Ovary (tissue), 3 donors: Measurements from ENCODE around the gene STAT5A.

Experiments used
- EP300 ChIP-seq: sonication (generic); formaldehyde crosslinking; IDR thresholded peaks from one replicate; pipeline ENCODE4 v1.6.1; 2017; ENCODE audit warnings: antibody characterized with exemption
- POLR2A ChIP-seq: fragments of 450-650 bp; IDR thresholded peaks from one replicate; pipeline ENCODE4 v1.6.1; 2017; ENCODE audit warnings: antibody characterized with exemption, mild to moderate bottlenecking, moderate library complexity
- TF ChIP-seq, protein P1 (sequence below), 3 donors: fragments of 450-650 bp in 2 of 3; fragments of 200-600 bp in 1 of 3; IDR thresholded peaks; one replicate each; pipeline versions ENCODE4 v1.5.1 to v1.8.0; 2016 to 2022; ENCODE audit warnings: antibody characterized with exemption in 3 of 3, mild to moderate bottlenecking in 1 of 3
- donor health status: DM: no; HTN: no; CAD: no.

DNA sequence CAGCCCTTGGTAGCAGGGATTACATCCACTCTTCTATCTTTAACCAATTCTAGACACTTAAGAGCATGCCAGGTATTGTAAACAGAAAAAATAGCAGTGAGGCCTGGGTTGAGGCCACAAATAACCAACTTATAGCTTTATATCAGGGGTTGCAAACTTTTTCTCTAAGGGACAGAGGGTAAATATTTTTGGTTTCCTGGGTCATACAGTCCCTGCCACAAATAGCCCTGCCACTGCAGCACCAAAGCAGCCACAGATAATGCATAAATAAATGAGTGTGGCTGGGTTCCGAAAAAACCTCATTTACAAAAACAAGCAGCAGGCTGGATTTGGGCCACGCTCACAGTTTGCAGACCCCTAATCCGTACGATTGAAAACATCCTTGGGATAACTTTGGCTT is 53.3 kb downstream of the STAT5A start:
- TF ChIP-seq, protein P1, sequence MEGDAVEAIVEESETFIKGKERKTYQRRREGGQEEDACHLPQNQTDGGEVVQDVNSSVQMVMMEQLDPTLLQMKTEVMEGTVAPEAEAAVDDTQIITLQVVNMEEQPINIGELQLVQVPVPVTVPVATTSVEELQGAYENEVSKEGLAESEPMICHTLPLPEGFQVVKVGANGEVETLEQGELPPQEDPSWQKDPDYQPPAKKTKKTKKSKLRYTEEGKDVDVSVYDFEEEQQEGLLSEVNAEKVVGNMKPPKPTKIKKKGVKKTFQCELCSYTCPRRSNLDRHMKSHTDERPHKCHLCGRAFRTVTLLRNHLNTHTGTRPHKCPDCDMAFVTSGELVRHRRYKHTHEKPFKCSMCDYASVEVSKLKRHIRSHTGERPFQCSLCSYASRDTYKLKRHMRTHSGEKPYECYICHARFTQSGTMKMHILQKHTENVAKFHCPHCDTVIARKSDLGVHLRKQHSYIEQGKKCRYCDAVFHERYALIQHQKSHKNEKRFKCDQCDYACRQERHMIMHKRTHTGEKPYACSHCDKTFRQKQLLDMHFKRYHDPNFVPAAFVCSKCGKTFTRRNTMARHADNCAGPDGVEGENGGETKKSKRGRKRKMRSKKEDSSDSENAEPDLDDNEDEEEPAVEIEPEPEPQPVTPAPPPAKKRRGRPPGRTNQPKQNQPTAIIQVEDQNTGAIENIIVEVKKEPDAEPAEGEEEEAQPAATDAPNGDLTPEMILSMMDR (IDR thresholded peaks at IDR 0.05): no peak
- TF ChIP-seq POLR2A (no peak), EP300 (no peak)
